IMR-90 (cell line): ENCODE results near the gene CACNA1D. TPM values are rescaled to one million over a fixed set of nuclear protein-coding genes. Genes with fewer than 3 reads are reported as not detected.

Experiments
- ATAC-seq: fragments of 200-7000 bp; cut with Tn5 transposase; 2 replicates; pipeline ENCODE4 v1.9.1; 2020; ENCODE audit warnings: low read depth, mild to moderate bottlenecking, moderate library complexity
- BruUV-seq: library from RNA; stranded (reverse); fragments of 400-500 nt; replicated peaks from 2 replicates; lab custom pipeline; 2021; lab: Mats Ljungman, UMichigan
- CTCF ChIA-PET: fragments of 300-600 bp; formaldehyde crosslinking; extraction: SDS; loops from one replicate; lab custom pipeline; 2021; ENCODE audit warnings: antibody characterized with exemption; lab: Yijun Ruan, JAX
- POLR2A ChIA-PET: fragments of 300-600 bp; sonication (Branson Sonifier 250); formaldehyde crosslinking; loops from one replicate; lab custom pipeline; 2022; ENCODE audit warnings: antibody characterized with exemption; ENCODE audit not compliant: unreplicated experiment; lab: Charles Lee
- DNase-seq: peaks from one replicate; pipeline ENCODE4 v3.0.0; 2013
- H2AFZ ChIP-seq: replicated peaks from 2 replicates; pipeline ENCODE3; 2013; ENCODE audit warnings: low read length, mild to moderate bottlenecking; ENCODE audit not compliant: poor library complexity
- H2AK5ac ChIP-seq: 2 replicates; pipeline ENCODE4 v1.6.1; 2013; ENCODE audit warnings: low read depth, low read length, inconsistent platforms
- H2AK9ac ChIP-seq: replicated peaks from 2 replicates; pipeline ENCODE3; 2013; ENCODE audit warnings: mild to moderate bottlenecking, low read depth, low read length, moderate library complexity; ENCODE audit not compliant: poor library complexity
- H2BK120ac ChIP-seq: 2 replicates; pipeline ENCODE4 v1.6.1; 2013; ENCODE audit warnings: low read depth, low read length, inconsistent platforms
- H2BK15ac ChIP-seq: 3 replicates; pipeline ENCODE4 v1.6.1; 2013; ENCODE audit warnings: low read depth, low read length, inconsistent platforms
- H2BK20ac ChIP-seq: 2 replicates; pipeline ENCODE4 v1.6.1; 2013; ENCODE audit warnings: low read depth, mild to moderate bottlenecking, inconsistent platforms, low read length, moderate library complexity
- H2BK5ac ChIP-seq: 2 replicates; pipeline ENCODE4 v1.6.1; 2013; ENCODE audit warnings: mild to moderate bottlenecking, low read depth, low read length, inconsistent platforms; ENCODE audit not compliant: poor library complexity, severe bottlenecking
- H3K14ac ChIP-seq: replicated peaks from 2 replicates; pipeline ENCODE4 v1.6.1; 2013; ENCODE audit warnings: low read depth, low read length, inconsistent platforms
- H3K18ac ChIP-seq: 2 replicates; pipeline ENCODE4 v1.6.1; 2013; ENCODE audit warnings: low read depth, low read length, control low read depth
- H3K23ac ChIP-seq: 2 replicates; pipeline ENCODE4 v1.6.1; 2013; ENCODE audit warnings: low read depth, low read length, inconsistent platforms
- H3K27ac ChIP-seq: 2 replicates; pipeline ENCODE4 v1.5.1; 2013; ENCODE audit warnings: mild to moderate bottlenecking, control low read depth, low read length; ENCODE audit not compliant: insufficient read depth
- H3K27me3 ChIP-seq: 2 replicates; pipeline ENCODE4 v1.6.1; 2013; ENCODE audit warnings: low read length; ENCODE audit not compliant: control insufficient read depth, insufficient read depth
- H3K36me3 ChIP-seq: 2 replicates; pipeline ENCODE4 v1.6.1; 2013; ENCODE audit warnings: low read length, mixed read lengths; ENCODE audit not compliant: control insufficient read depth, insufficient read depth
- H3K4ac ChIP-seq: 2 replicates; pipeline ENCODE4 v1.6.1; 2013; ENCODE audit warnings: low read depth, low read length, inconsistent platforms
- H3K4me1 ChIP-seq: 2 replicates; pipeline ENCODE4 v1.6.1; 2013; ENCODE audit warnings: low read length, mixed read lengths; ENCODE audit not compliant: control insufficient read depth, insufficient read depth
- H3K4me2 ChIP-seq: 2 replicates; pipeline ENCODE4 v1.6.1; 2013; ENCODE audit warnings: low read depth, mild to moderate bottlenecking, control low read depth, low read length, moderate library complexity
- H3K4me3 ChIP-seq: 2 replicates; pipeline ENCODE4 v1.5.1; 2013; ENCODE audit warnings: low read depth, mild to moderate bottlenecking, control low read depth, low read length, moderate library complexity; ENCODE audit not compliant: insufficient read depth
- H3K56ac ChIP-seq: 2 replicates; pipeline ENCODE4 v1.6.1; 2013; ENCODE audit warnings: low read length, inconsistent platforms; ENCODE audit not compliant: insufficient read depth; ENCODE audit errors: extremely low read depth
- H3K79me1 ChIP-seq, 2 experiments: 2 replicates each; pipeline ENCODE4 v1.6.1; 2013; ENCODE audit warnings: low read length in 2 of 2, inconsistent platforms in 1 of 2, low read depth in 1 of 2
- H3K9ac ChIP-seq: 2 replicates; pipeline ENCODE4 v1.6.1; 2013; ENCODE audit warnings: low read depth, low read length, control low read depth
- H3K9me1 ChIP-seq: 2 replicates; pipeline ENCODE4 v1.6.1; 2013; ENCODE audit warnings: low read length, inconsistent platforms; ENCODE audit not compliant: insufficient read depth
- H3K9me3 ChIP-seq: 2 replicates; pipeline ENCODE4 v1.6.1; 2013; ENCODE audit warnings: low read length; ENCODE audit not compliant: control insufficient read depth, insufficient read depth
- H4K20me1 ChIP-seq: 2 replicates; pipeline ENCODE4 v1.6.1; 2013; ENCODE audit warnings: low read length, inconsistent platforms; ENCODE audit not compliant: insufficient read depth
- H4K5ac ChIP-seq: 2 replicates; pipeline ENCODE4 v1.6.1; 2013; ENCODE audit warnings: mild to moderate bottlenecking, low read depth, low read length, control low read depth
- H4K8ac ChIP-seq, 2 experiments: 2 replicates each; pipeline ENCODE4 v1.6.1; 2013; ENCODE audit warnings: low read depth in 2 of 2, low read length in 2 of 2, control low read depth in 1 of 2, inconsistent platforms in 1 of 2
- H4K91ac ChIP-seq: 2 replicates; pipeline ENCODE4 v1.6.1; 2013; ENCODE audit warnings: low read depth, low read length, inconsistent platforms; ENCODE audit not compliant: insufficient read depth
- MAZ ChIP-seq: IDR thresholded peaks from 2 replicates; pipeline ENCODE4 v1.6.1; 2012; ENCODE audit warnings: low read depth, mild to moderate bottlenecking, low read length, improper control_type of control experiment, moderate library complexity, borderline replicate concordance
- WGBS, 2 experiments: methylation state at CpG; one replicate each; pipeline versions ENCODE4 v1.1.5 to v1.1.7; 2013; ENCODE audit warnings: missing lambda C conversion rate in 2 of 2; ENCODE audit not compliant: insufficient read length in 1 of 2; ENCODE audit errors: extremely low coverage in 2 of 2; 5-methylcytosine and 5-hydroxymethylcytosine counted together
- dilution Hi-C: fragments of 300-500 bp; cut with HindIII; formaldehyde crosslinking; loops from one replicate; pipeline ENCODE4 v1.14.3; 2018; ENCODE audit warnings: low sequenced_read_pairs; ENCODE audit not compliant: unreplicated experiment
- in situ Hi-C: fragments of 300-500 bp; cut with MboI; formaldehyde crosslinking; loops from 3 replicates; pipeline ENCODE4 v1.14.3; 2019; ENCODE audit warnings: low sequenced_read_pairs, inconsistent platforms, mixed read lengths
- intact Hi-C: fragments of 100-400 bp; cut with micrococcal nuclease; formaldehyde crosslinking; loops from 2 replicates; pipeline ENCODE4 v1.10.0; 2022
- polyA plus RNA-seq, 3 experiments: library from polyadenylated mRNA; depleted of rRNA; stranded (reverse); fragments of >200 nt; gene quantifications; 2 replicates each; pipeline ENCODE4 v1.2.3, GENCODE V29; 2012; ENCODE audit warnings: low replicate concordance in 1 of 3
- total RNA-seq: library from RNA; depleted of rRNA; stranded (reverse); fragments of >200 nt; gene quantifications from 2 replicates; pipeline ENCODE4 v1.2.3, GENCODE V29; 2012

CACNA1D gene
- total and polyA plus RNA-seq, 2 of the 4 experiments (the other 2 are of a cell fraction): 0.07 TPM; not detected in 1

GRCh38 chr3:53705024-53705745, 210.8 kb downstream of the CACNA1D start:
- Histone ChIP-seq H3K27ac (no peak overlapping the region), H3K9me1 (no peaks in the 10 kb centered on the region), H3K9ac (no peak overlapping the region), H2BK20ac (no peak overlapping the region), H3K9me3 (no peaks in the 10 kb centered on the region), H2BK120ac (no peak overlapping the region), H2AFZ (no peak overlapping the region), H3K4ac (no peak overlapping the region), H4K91ac (no peak overlapping the region), H3K4me3 (no peak overlapping the region), H3K14ac (no peak overlapping the region), H3K4me2 (no peak overlapping the region), H4K20me1 (no peaks in the 10 kb centered on the region), H3K56ac (no peak overlapping the region), H2BK5ac (no peak overlapping the region), H4K8ac (no peak overlapping the region), H2BK15ac (no peak overlapping the region), H3K4me1 (no peaks in the 10 kb centered on the region), H3K18ac (no peak overlapping the region), H2AK5ac (no peak overlapping the region), H3K23ac (no peak overlapping the region), H3K36me3 (no peaks in the 10 kb centered on the region), H3K79me1 (no peaks in the 10 kb centered on the region), H3K27me3 (no peaks in the 10 kb centered on the region; the same call in 1 of the 2 replicates), H4K5ac (no peak overlapping the region), H2AK9ac (no peak overlapping the region)
- ChIA-PET CTCF (no interaction called here), POLR2A (no interaction called here)
- TF ChIP-seq MAZ: no peak
- WGBS, 2 experiments: 78% methylated on average over 5 of the region's 11 CpGs; no CpG with 5 or more reads in 1 of the 2 experiments
- in situ Hi-C loops: loop anchor here (25.0 kb wide), 2 partner anchors 493 to 593 kb away; no protein-coding TSS in a partner anchor
- no TSS peak for BruUV-seq
- dilution Hi-C loops: no loop called here
- ATAC-seq (no peak), DNase-seq (no peak)
- intact Hi-C loops: no loop called here
